ENCODE measurements around the gene OR8B12. TPM values are rescaled to one million over a fixed set of nuclear protein-coding genes. Genes with fewer than 3 reads are reported as not detected.
A peak's percentile ranks its signal among the peaks of the same experiment; 100 is the strongest.

OR8B12 gene
- total RNA-seq: not detected

DNA sequence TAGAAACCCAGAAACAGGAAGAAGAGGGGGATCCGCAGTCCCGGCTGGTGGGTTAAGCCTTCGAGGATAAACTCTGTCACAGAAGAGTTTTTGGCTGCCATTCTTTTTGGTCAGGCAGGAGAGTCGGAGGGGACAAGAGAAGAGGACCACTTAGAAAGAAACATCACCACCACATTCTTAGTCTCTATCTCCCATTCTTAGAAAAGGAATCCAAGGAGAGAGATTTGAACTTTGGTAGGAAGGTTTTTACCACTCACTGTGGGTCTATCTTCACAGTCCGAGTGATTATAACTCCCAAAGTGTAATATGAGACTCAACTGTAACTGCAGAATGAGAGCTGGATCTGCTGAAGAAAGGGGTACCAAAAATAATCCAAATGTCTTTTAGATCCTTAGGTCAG lies at the start of gene OR8B12:
Gene OR8B12 (minus strand): TSS at position 101 of the 400 bp plus-strand sequence. CDS start 0 bp downstream, at position 101.
- Histone ChIP-seq H3K9me3 (no peaks in the 10 kb centered on the region), H3K4me1 (no peaks in the 10 kb centered on the region), H3K4me3 (no peak within 1 kb of the TSS), H3K36me3 (replicated peaks in 1 of 2; ENCODE audit: insufficient read depth in 1 of 2, low read depth in 2 of 2) (no peaks in the 10 kb centered on the region), H3K27ac (no peak within 1 kb of the TSS), H3K27me3 (no peaks in the 10 kb centered on the region)
- ATAC-seq: no peak
- intact Hi-C loops (cut with DNase I): no loop called here
- 60 to 69% methylated on average over 5 of the region's 5 CpGs for WGBS, 2 donors
- TF ChIP-seq, protein P1, sequence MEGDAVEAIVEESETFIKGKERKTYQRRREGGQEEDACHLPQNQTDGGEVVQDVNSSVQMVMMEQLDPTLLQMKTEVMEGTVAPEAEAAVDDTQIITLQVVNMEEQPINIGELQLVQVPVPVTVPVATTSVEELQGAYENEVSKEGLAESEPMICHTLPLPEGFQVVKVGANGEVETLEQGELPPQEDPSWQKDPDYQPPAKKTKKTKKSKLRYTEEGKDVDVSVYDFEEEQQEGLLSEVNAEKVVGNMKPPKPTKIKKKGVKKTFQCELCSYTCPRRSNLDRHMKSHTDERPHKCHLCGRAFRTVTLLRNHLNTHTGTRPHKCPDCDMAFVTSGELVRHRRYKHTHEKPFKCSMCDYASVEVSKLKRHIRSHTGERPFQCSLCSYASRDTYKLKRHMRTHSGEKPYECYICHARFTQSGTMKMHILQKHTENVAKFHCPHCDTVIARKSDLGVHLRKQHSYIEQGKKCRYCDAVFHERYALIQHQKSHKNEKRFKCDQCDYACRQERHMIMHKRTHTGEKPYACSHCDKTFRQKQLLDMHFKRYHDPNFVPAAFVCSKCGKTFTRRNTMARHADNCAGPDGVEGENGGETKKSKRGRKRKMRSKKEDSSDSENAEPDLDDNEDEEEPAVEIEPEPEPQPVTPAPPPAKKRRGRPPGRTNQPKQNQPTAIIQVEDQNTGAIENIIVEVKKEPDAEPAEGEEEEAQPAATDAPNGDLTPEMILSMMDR (IDR thresholded peaks at IDR 0.05): no peak
- no peak for TF ChIP-seq POLR2A (IDR thresholded peaks at IDR 0.05)
- no peak for DNase-seq

DNA sequence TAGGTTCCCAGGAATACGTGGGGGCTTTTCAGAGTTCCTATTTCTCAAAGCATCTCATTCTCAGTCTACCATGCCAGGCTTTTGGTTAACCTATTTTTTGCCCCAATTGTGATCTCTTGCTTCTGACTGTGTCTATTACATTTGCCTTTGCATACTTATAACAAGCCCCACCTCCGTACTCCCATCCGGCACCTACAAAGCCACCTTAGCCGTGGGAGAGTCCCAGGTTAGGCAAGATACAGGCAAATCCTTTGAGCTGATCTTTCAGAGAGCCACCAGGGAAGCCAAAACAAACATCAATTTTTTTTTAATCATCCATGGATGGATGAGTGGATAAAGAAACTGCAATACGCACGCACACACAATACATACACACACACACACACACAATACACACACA lies 49.2 kb upstream of the OR8B12 start:
- no peaks in the 10 kb centered on the region for H3K4me1 ChIP-seq
- no peak overlapping the region for H3K4me3 ChIP-seq
- TF ChIP-seq POLR2A (IDR thresholded peaks at IDR 0.05): no peak
- no peaks in the 10 kb centered on the region for H3K9me3 ChIP-seq
- H3K36me3 ChIP-seq (replicated peaks in 1 of 2; ENCODE audit: insufficient read depth in 1 of 2, low read depth in 2 of 2): no peaks in the 10 kb centered on the region
- WGBS, 2 donors: 66 to 67% methylated on average over 6 of the region's 6 CpGs
- intact Hi-C loops (cut with DNase I): no loop called here
- no peak for ATAC-seq
- no peak overlapping the region for H3K27ac ChIP-seq
- peaks cover 0 to 8% of the 10 kb centered on the region in 2 donors for H3K27me3 ChIP-seq
- DNase-seq: no peak

GRCh38 chr11:124591430-124591829 lies 48.0 kb upstream of the OR8B12 start:
- H3K9me3 ChIP-seq: no peaks in the 10 kb centered on the region
- H3K27ac ChIP-seq: no peak overlapping the region
- DNase-seq (no peak), ATAC-seq (no peak)
- TF ChIP-seq, protein P1 (IDR thresholded peaks at IDR 0.05): no peak
- no peak for TF ChIP-seq POLR2A (IDR thresholded peaks at IDR 0.05)
- no peaks in the 10 kb centered on the region for H3K4me1 ChIP-seq
- H3K27me3 ChIP-seq: peaks cover 0 to 9% of the 10 kb centered on the region in 2 donors
- 59 to 72% methylated on average over 2 of the region's 2 CpGs for WGBS, 2 donors
- H3K36me3 ChIP-seq (replicated peaks in 1 of 2; ENCODE audit: insufficient read depth in 1 of 2, low read depth in 2 of 2): no peaks in the 10 kb centered on the region
- intact Hi-C loops (cut with DNase I): no loop called here
- no peak overlapping the region for H3K4me3 ChIP-seq

- intact Hi-C loops (cut with DNase I): loop anchor here (10.0 kb wide), 2 partner anchors 172 to 512 kb away; no protein-coding TSS in a partner anchor
- 6 to 21% methylated on average over 3 of the region's 3 CpGs for WGBS, 2 donors
- ATAC-seq (no peak), DNase-seq (peak; percentile 52 to 66 (median 60))
- Histone ChIP-seq H3K27me3 (peaks cover 0 to 11% of the 10 kb centered on the region in 2 donors), H3K27ac (no peak overlapping the region), H3K4me1 (no peaks in the 10 kb centered on the region), H3K4me3 (no peak overlapping the region), H3K9me3 (no peaks in the 10 kb centered on the region), H3K36me3 (replicated peaks in 1 of 2; ENCODE audit: insufficient read depth in 1 of 2, low read depth in 2 of 2) (no peaks in the 10 kb centered on the region)
- no peak for TF ChIP-seq POLR2A (IDR thresholded peaks at IDR 0.05)
- TF ChIP-seq, protein P1 (IDR thresholded peaks at IDR 0.05): peak; percentile 30 to 67 (median 51)
Observed at GRCh38 chr11:124586238-124586860, 42.9 kb upstream of the OR8B12 start.

DNA sequence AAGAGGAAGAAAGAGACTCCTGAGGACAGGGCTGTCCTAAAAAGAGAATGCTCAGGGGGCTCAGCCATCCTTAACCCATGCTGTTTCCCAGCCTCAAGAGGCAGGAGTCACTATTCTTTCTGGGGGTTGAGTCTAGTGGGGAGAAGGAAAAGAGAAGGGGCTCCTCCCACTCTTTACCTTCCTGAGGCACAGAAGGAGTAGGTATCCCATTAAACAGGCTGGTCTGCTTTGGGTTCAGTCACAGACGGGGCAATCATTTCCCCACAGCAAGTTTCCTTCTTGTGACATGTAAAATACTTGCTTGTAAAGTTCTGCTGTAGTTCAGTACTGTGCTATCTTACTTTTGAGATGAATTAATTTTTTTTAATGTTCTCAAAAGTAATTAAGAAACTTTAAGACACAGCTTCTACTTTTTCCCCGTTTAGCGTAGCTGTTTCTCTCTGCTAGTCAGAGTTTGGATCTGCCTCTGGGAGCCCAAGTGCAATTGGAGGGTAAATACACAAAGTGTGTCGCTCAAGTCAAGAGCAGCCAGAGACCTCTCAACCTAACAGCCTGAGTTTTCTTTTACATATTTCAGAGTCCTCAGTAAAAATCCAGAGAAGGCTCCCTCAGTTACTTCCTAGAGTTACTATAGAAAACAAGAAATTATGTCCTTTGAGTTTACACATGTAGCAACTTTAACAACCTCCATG lies 41.4 kb upstream of the OR8B12 start:
- peaks cover 0 to 8% of the 10 kb centered on the region in 2 donors for H3K27me3 ChIP-seq
- 47 to 54% methylated on average over 4 of the region's 4 CpGs for WGBS, 2 donors
- H3K4me3 ChIP-seq: no peak overlapping the region
- H3K27ac ChIP-seq: no peak overlapping the region
- no peak for TF ChIP-seq POLR2A (IDR thresholded peaks at IDR 0.05)
- TF ChIP-seq, protein P1 (IDR thresholded peaks at IDR 0.05): no peak
- no peaks in the 10 kb centered on the region for H3K9me3 ChIP-seq
- no peaks in the 10 kb centered on the region for H3K4me1 ChIP-seq
- no peaks in the 10 kb centered on the region for H3K36me3 ChIP-seq (replicated peaks in 1 of 2; ENCODE audit: insufficient read depth in 1 of 2, low read depth in 2 of 2)
- DNase-seq (no peak), ATAC-seq (no peak)
- intact Hi-C loops (cut with DNase I): loop anchor here (10.0 kb wide), 2 partner anchors 170 to 510 kb away; no protein-coding TSS in a partner anchor

All from body of pancreas (tissue), 4 donors.